ENCODE results near the gene PER3. TPM values are rescaled to one million over a fixed set of nuclear protein-coding genes. Genes with fewer than 3 reads are reported as not detected.

Gene PER3
- total and polyA plus RNA-seq, 2 of the 4 experiments (the other 2 are of a cell fraction), result 3.4 to 4.2 TPM

DNA sequence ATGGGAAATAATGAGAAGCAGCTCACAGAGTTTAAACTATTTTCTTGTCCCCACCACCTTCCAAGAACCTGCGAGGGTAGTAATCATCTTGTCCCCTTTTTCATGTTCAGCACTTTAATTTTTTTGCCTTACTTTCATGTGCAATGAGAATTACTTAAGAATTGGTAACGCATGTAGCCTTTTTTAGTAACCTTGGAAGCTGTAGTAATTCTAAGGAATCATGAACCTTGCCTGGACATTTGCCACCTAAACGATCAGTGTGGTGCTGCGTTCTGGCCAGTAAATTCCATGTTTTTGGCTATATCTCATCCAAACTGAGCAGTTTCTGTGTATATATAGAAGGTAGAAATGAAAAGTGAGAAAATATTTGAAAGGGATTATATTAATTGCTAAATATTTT lies 16.9 kb upstream of the PER3 start:
- Histone ChIP-seq H3K4me2 (ENCODE audit: low read depth, low read length) (no peak overlapping the region), H4K91ac (ENCODE audit: insufficient read depth, low read depth, low read length) (no peak overlapping the region), H3K4ac (ENCODE audit: low read depth, low read length) (no peak overlapping the region), H3K9me3 (ENCODE audit: control insufficient read depth, insufficient read depth, low read length) (no peaks in the 10 kb centered on the region), H3K9me1 (ENCODE audit: insufficient read depth, low read length) (peaks cover 6% of the 10 kb centered on the region; the same call in 1 of the 2 replicates), H3K14ac (replicated peaks; ENCODE audit: low read depth, low read length) (no peak overlapping the region), H3K56ac (ENCODE audit: extremely low read depth, insufficient read depth, low read length) (no peak overlapping the region), H3K27me3 (ENCODE audit: control insufficient read depth, insufficient read depth, low read length) (peaks cover 5% of the 10 kb centered on the region), H4K8ac (ENCODE audit: low read depth in 2 of 2, low read length in 2 of 2) (no peak overlapping the region), H3K4me3 (ENCODE audit: insufficient read depth, low read depth, low read length) (no peak overlapping the region), H3K27ac (ENCODE audit: insufficient read depth, low read length) (no peak overlapping the region), H3K9ac (ENCODE audit: low read depth, low read length) (no peak overlapping the region), H4K20me1 (ENCODE audit: insufficient read depth, low read length) (peaks cover 3% of the 10 kb centered on the region; the same call in 1 of the 2 replicates), H2AFZ (replicated peaks; ENCODE audit: low read length, poor library complexity) (no peak overlapping the region), H3K4me1 (ENCODE audit: control insufficient read depth, insufficient read depth, low read length) (no peaks in the 10 kb centered on the region), H2BK20ac (ENCODE audit: low read depth, low read length) (no peak overlapping the region), H2BK15ac (ENCODE audit: low read depth, low read length) (no peak overlapping the region), H3K36me3 (ENCODE audit: control insufficient read depth, insufficient read depth, low read length) (no peaks in the 10 kb centered on the region), H3K79me1 (ENCODE audit: low read depth in 1 of 2, low read length in 2 of 2) (peaks cover 4 to 7% of the 10 kb centered on the region in 2 experiments), H2BK120ac (ENCODE audit: low read depth, low read length) (no peak overlapping the region), H4K5ac (ENCODE audit: low read depth, low read length) (no peak overlapping the region), H3K23ac (ENCODE audit: low read depth, low read length) (no peak overlapping the region), H2BK5ac (ENCODE audit: low read depth, low read length, poor library complexity, severe bottlenecking) (no peak overlapping the region), H2AK9ac (replicated peaks; ENCODE audit: low read depth, low read length, poor library complexity) (no peak overlapping the region), H2AK5ac (ENCODE audit: low read depth, low read length) (no peak overlapping the region), H3K18ac (ENCODE audit: low read depth, low read length) (no peak overlapping the region)
- ChIA-PET POLR2A (ENCODE audit: unreplicated experiment) (no interaction called here), CTCF (interaction anchor here (1.5 kb wide), 1 partner anchor 98 kb away, joined by 9 read pairs; no protein-coding TSS in a partner anchor)
- intact Hi-C loops (cut with micrococcal nuclease), result no loop called here
- no TSS peak for BruUV-seq (replicated peaks)
- DNase-seq (no peak), ATAC-seq (ENCODE audit: low read depth) (no peak)
- TF ChIP-seq RFX5 (IDR thresholded peaks at IDR 0.05; ENCODE audit: low read depth, low read length) (no peak), RAD21 (IDR thresholded peaks at IDR 0.05; ENCODE audit: low read length) (no peak), NFE2L2 (IDR thresholded peaks at IDR 0.05; ENCODE audit: low read depth, low read length) (no peak), MAFK (IDR thresholded peaks at IDR 0.05; ENCODE audit: low read depth, low read length) (no peak), FOS (IDR thresholded peaks at IDR 0.05; ENCODE audit: low read depth, low read length) (no peak), SMC3 (IDR thresholded peaks at IDR 0.05; ENCODE audit: low read depth, low read length) (no peak), CHD1 (IDR thresholded peaks at IDR 0.05; ENCODE audit: low read depth, low read length) (no peak), BHLHE40 (IDR thresholded peaks at IDR 0.05; ENCODE audit: low read depth, low read length) (no peak), MXI1 (IDR thresholded peaks at IDR 0.05; ENCODE audit: borderline replicate concordance, low read depth, low read length) (no peak), POLR2A (IDR thresholded peaks at IDR 0.05; ENCODE audit: low read depth, low read length) (no peak), MAZ (IDR thresholded peaks at IDR 0.05; ENCODE audit: borderline replicate concordance, low read depth, low read length) (no peak)
- TF ChIP-seq, protein P1, sequence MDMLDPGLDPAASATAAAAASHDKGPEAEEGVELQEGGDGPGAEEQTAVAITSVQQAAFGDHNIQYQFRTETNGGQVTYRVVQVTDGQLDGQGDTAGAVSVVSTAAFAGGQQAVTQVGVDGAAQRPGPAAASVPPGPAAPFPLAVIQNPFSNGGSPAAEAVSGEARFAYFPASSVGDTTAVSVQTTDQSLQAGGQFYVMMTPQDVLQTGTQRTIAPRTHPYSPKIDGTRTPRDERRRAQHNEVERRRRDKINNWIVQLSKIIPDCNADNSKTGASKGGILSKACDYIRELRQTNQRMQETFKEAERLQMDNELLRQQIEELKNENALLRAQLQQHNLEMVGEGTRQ (IDR thresholded peaks at IDR 0.05; ENCODE audit: low read depth, low read length), result no peak
- TF ChIP-seq, protein P2, sequence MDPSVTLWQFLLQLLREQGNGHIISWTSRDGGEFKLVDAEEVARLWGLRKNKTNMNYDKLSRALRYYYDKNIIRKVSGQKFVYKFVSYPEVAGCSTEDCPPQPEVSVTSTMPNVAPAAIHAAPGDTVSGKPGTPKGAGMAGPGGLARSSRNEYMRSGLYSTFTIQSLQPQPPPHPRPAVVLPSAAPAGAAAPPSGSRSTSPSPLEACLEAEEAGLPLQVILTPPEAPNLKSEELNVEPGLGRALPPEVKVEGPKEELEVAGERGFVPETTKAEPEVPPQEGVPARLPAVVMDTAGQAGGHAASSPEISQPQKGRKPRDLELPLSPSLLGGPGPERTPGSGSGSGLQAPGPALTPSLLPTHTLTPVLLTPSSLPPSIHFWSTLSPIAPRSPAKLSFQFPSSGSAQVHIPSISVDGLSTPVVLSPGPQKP (IDR thresholded peaks at IDR 0.05; ENCODE audit: borderline replicate concordance, low read depth, low read length), result no peak
- TF ChIP-seq, protein P3, sequence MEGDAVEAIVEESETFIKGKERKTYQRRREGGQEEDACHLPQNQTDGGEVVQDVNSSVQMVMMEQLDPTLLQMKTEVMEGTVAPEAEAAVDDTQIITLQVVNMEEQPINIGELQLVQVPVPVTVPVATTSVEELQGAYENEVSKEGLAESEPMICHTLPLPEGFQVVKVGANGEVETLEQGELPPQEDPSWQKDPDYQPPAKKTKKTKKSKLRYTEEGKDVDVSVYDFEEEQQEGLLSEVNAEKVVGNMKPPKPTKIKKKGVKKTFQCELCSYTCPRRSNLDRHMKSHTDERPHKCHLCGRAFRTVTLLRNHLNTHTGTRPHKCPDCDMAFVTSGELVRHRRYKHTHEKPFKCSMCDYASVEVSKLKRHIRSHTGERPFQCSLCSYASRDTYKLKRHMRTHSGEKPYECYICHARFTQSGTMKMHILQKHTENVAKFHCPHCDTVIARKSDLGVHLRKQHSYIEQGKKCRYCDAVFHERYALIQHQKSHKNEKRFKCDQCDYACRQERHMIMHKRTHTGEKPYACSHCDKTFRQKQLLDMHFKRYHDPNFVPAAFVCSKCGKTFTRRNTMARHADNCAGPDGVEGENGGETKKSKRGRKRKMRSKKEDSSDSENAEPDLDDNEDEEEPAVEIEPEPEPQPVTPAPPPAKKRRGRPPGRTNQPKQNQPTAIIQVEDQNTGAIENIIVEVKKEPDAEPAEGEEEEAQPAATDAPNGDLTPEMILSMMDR (conservative IDR thresholded peaks at IDR 0.05; ENCODE audit: low read depth, low read length), result no peak
- in situ Hi-C loops (cut with MboI; ENCODE audit: low sequenced_read_pairs), result no loop called here
- dilution Hi-C loops (cut with HindIII; ENCODE audit: low sequenced_read_pairs, unreplicated experiment), result no loop called here
- no CpG with 5 or more reads among the region's 4 CpGs for WGBS, 2 experiments (ENCODE audit: extremely low coverage in 2 of 2, insufficient read length in 1 of 2)
